Ishikawa (cell line): Measurements from ENCODE around the gene PTGFRN.

Experiments
- CEBPB ChIP-seq: IDR thresholded peaks from 2 replicates; pipeline ENCODE4 v1.6.1; 2012
- EGR1 ChIP-seq: IDR thresholded peaks from 2 replicates; pipeline ENCODE4 v1.6.1; 2012
- MAX ChIP-seq: IDR thresholded peaks from 2 replicates; pipeline ENCODE4 v1.6.1; 2012
- NFIC ChIP-seq: IDR thresholded peaks from 2 replicates; pipeline ENCODE4 v1.6.1; 2012
- TCF12 ChIP-seq: IDR thresholded peaks from 2 replicates; pipeline ENCODE4 v1.6.1; 2012; ENCODE audit warnings: low read depth
- TEAD4 ChIP-seq: IDR thresholded peaks from 2 replicates; pipeline ENCODE4 v1.6.1; 2012
- USF1 ChIP-seq: IDR thresholded peaks from 2 replicates; pipeline ENCODE4 v1.6.1; 2012
- YY1 ChIP-seq: IDR thresholded peaks from 2 replicates; pipeline ENCODE4 v1.6.1; 2012; ENCODE audit warnings: low read depth
- TF ChIP-seq, protein P1 (sequence below): IDR thresholded peaks from 2 replicates; pipeline ENCODE4 v1.6.1; 2012; ENCODE audit warnings: low read depth, mild to moderate bottlenecking

GRCh38 chr1:116988248-116988647 lies 78.5 kb downstream of the PTGFRN start:
- TF ChIP-seq NFIC (no peak), MAX (no peak), TEAD4 (no peak), YY1 (no peak), CEBPB (no peak), USF1 (no peak), EGR1 (no peak), TCF12 (no peak)
- TF ChIP-seq, protein P1, sequence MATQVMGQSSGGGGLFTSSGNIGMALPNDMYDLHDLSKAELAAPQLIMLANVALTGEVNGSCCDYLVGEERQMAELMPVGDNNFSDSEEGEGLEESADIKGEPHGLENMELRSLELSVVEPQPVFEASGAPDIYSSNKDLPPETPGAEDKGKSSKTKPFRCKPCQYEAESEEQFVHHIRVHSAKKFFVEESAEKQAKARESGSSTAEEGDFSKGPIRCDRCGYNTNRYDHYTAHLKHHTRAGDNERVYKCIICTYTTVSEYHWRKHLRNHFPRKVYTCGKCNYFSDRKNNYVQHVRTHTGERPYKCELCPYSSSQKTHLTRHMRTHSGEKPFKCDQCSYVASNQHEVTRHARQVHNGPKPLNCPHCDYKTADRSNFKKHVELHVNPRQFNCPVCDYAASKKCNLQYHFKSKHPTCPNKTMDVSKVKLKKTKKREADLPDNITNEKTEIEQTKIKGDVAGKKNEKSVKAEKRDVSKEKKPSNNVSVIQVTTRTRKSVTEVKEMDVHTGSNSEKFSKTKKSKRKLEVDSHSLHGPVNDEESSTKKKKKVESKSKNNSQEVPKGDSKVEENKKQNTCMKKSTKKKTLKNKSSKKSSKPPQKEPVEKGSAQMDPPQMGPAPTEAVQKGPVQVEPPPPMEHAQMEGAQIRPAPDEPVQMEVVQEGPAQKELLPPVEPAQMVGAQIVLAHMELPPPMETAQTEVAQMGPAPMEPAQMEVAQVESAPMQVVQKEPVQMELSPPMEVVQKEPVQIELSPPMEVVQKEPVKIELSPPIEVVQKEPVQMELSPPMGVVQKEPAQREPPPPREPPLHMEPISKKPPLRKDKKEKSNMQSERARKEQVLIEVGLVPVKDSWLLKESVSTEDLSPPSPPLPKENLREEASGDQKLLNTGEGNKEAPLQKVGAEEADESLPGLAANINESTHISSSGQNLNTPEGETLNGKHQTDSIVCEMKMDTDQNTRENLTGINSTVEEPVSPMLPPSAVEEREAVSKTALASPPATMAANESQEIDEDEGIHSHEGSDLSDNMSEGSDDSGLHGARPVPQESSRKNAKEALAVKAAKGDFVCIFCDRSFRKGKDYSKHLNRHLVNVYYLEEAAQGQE: no peak
